ENCODE data around the gene TBXAS1.

TBXAS1 gene

DNA sequence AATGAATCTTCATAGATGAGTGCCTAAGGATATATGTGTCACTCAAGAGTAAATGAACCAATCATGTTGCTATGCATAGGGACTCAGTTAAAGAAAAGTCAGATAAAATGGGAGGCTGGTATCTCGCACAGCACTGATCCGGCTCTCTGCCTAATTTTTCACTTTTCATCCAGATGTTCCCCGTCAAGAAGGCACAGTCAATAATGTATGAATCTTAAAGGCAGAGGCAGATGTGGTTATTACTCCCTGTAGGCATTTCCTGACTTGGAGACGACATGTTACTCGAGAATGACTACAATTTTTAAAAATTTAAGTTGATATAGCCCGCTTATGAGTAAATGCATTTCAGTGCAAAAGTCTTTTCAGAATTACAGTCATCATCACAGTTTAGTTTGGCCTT lies 113.6 kb downstream of the TBXAS1 start:
- no peak for DNase-seq (ENCODE audit: low read depth in 4 of 4, low spot score in 1 of 4)

DNA sequence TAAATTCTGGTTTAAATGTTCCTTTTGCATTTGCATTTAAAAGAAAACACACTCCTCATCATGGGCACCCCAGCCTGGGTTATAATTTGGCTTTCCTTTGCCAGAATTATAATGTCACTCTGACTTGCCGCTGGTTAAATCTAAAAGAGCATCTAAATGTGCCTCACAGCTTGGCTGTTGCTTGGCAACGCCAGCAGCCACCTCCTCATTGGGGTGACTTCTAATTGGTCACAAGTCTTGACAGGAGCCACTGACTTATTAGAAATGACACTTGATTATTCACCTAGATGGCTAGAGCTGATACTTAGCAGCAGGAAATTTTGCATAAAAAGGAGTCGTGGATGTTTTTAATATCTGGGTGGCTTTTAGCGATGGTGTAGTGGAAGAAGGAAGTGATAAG lies 114.3 kb downstream of the TBXAS1 start:
- no peak for DNase-seq (ENCODE audit: low read depth in 4 of 4, low spot score in 1 of 4)

DNA sequence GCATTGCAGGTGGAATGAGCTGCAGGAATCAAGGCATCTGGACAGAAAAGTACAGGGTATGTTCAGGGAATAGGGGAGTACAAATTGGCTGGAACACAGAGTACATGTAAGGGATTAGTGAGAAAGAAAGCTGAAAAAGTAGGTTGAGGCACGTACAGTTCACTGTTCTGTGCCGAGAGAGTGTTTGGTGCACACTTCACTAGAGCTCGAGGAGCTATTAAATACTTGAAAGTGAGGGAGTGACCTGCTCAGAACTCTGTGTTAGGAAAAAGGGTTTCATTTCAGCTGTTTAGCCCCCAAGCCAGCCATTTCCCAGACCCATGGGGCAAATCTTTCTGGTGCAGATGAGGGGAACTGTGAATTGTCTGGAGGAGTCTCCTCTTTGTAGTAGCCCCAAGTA lies 115.2 kb downstream of the TBXAS1 start:
- DNase-seq (ENCODE audit: low read depth in 4 of 4, low spot score in 1 of 4): no peak

DNA sequence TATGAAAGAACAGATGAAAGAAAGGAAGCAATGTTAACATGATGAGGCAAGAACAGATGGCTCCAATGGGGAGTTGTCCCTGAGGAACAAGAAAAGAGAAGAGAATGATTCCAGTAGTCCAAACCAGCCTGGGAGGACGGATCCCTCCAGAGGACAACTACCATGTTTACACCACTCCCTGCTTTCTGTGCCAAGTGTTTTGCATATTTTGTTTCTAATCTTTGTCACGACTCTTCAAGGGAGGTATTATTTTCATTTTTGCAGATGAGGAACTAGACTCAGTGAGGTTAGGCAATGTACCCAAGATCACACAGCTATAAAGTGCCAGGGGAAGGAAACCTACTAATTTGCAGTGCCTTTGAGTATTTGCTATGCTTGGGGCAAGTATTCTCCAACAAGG lies 117.5 kb downstream of the TBXAS1 start:
- no peak for DNase-seq (ENCODE audit: low read depth in 4 of 4, low spot score in 1 of 4)

DNA sequence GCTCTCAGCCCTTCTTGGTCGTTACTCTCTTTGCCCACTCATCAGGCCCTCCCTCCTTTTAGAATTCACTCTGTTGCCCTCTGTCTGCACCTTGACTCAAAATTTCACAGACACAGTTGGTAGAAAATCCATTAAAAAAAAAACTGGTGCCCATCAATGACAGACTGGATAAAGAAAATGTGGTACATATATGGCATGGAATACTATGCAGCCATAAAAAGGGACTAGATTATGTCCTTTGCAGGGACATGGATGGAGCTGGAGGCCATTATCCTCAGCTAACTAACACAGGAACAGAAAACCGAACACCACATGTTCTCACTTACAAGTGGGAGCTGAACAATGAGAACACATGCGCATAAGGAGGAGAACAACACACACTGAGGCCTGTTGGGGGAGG lies 118.0 kb downstream of the TBXAS1 start:
- DNase-seq (ENCODE audit: low read depth in 4 of 4, low spot score in 1 of 4): no peak

DNA sequence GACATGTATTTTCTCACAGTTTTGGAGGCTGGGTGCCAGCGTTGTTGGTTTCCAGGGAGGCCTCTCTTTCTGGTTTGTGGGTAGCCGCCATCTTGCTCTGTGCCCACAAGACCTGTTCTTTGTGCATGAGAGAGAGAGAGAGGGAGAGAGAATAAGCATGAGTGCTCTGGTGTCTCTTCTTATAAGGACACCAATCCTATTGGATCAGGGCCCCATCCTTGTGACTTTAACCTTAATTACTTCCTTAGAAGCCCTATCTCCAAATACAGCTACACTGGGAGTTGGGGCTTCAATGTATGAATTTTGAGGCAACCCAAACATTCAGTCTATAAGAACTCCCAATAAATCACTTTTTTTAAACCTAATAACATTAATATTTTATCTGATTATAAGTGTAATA lies 119.1 kb downstream of the TBXAS1 start:
- no peak for DNase-seq (ENCODE audit: low read depth in 4 of 4, low spot score in 1 of 4)

DNA sequence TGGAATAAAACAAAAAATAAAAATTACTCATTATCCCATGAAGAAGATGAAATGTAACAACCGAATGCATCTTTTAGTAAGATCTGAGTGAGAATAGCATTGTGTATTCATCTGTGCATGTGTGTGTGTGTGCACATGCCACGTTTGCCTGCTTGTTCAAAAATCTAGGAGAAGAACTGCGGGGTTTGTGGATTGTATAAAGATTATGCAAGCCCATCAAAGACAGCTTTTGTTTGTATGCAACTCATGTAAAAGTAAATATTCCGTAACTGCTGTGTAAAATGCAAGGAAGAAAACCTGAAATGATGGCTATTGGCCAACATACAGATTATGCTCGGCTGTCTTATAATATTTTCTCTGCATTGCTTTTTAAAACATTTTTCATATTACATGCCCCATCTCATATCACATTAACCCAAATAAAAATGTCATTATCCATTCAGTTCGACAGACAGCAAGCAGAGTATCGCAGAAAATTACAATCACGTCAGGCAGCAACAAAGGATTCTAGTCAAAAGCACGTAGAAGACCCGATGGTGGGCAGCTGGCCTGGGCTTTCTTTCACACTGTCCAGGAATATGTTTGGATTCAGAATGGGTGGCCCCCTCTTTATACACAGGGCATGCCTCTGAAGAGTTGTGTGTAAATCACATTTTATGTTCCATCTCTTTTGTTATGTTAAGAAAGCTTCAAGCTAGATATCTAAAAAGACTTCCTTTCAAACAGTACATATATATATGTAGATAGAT lies 119.7 kb downstream of the TBXAS1 start:
- no peak for DNase-seq (ENCODE audit: low read depth in 4 of 4, low spot score in 1 of 4)

DNA sequence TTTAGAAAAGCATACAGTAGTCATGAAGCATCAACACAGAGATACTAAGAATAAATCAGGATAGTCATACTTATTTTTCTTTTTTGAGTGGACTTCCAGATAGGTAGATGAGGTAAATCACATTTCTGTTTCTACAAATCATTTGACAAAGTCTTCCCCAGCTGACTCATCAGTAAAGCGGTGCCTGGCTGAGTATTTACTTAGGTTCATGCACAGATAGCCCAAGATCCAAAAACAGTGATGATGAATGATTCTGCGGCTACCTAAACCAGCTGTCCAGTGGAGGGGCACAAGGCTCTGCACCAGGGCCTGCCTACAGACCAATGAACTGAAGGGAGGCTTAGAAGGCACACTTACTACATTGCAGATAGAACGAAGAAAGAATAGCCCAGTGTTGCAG lies 120.6 kb downstream of the TBXAS1 start:
- no peak for DNase-seq (ENCODE audit: low read depth in 4 of 4, low spot score in 1 of 4)

DNA sequence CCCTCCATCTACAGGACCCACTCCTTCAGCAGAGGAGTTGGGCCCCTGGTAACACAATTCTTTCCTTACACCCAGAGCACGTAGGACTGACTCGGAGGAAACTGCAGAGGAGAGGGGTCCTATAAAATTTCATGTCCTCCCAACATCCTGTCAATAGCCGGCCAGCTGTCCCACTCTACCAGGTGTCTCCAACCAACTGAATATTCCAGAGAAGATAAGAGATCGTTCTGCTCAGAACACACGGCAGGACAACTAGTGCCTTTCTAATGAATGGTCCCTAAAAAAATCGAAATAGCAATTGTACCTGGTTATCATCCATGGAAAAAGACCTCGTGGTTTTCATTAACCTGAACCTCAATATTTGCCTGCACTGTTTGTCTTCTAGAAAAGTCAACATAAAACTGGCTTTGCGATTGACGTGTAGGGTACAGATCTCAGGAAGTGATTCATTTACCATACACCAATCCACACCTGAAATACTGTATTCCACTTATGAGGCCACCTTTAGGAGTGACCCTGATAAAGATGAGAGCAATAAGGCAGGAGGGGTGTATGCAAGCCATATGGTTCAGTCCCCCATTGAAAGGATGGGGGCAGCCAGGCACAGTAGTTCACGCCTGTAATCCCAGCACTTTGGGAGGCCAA lies 121.9 kb downstream of the TBXAS1 start:
- DNase-seq (ENCODE audit: low read depth in 4 of 4, low spot score in 1 of 4): no peak

DNA sequence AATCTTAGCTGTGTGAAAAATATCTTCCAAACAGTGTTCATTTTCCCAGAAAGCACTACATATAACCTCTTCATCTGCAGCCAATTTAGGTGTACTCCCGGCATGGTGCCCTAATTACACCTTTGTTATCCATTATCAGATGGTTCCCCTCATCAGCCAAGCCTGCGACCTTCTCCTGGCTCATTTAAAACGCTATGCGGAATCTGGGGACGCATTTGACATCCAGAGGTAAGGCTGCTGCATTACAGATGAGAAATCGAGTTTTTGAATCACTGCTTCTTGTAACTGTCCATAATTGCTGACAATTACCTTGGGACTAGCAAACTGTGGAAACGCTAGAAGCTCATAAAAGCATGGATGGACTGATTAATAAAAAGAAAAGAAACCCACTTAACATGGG lies 124.2 kb downstream of the TBXAS1 start:
- no peak for DNase-seq (ENCODE audit: low read depth in 4 of 4, low spot score in 1 of 4)

DNA sequence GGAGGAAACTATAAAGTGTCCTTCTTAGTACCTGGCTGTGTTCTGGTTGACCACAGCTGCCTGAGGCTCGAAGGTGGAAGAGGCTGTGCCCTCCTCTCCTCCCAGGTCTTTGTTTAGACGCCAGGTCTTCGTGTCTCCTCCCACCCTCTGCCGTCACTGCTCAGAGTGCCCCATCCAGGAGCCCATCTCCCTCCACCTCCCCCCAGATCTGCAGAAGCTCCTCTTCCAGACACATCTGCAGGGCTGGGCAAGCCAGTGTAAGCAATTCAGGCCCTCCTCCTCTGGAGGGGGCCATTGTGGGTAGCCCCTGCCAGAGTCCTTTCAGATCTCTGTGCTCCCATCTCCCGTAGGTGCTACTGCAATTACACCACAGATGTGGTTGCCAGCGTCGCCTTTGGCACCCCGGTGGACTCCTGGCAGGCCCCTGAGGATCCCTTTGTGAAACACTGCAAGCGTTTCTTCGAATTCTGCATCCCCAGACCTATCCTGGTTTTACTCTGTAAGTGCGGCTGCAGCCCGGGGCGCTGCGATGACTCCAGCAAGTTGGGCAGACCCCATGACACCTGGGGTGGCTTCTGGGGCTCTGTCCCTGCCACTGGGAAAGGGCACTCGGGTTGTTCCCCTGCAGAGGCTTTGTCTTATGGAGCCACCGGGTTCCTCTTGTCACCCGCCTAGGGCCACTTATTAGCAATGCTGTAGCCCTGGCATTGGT lies 126.2 kb downstream of the TBXAS1 start:
- DNase-seq (ENCODE audit: low read depth in 4 of 4, low spot score in 1 of 4): no peak

DNA sequence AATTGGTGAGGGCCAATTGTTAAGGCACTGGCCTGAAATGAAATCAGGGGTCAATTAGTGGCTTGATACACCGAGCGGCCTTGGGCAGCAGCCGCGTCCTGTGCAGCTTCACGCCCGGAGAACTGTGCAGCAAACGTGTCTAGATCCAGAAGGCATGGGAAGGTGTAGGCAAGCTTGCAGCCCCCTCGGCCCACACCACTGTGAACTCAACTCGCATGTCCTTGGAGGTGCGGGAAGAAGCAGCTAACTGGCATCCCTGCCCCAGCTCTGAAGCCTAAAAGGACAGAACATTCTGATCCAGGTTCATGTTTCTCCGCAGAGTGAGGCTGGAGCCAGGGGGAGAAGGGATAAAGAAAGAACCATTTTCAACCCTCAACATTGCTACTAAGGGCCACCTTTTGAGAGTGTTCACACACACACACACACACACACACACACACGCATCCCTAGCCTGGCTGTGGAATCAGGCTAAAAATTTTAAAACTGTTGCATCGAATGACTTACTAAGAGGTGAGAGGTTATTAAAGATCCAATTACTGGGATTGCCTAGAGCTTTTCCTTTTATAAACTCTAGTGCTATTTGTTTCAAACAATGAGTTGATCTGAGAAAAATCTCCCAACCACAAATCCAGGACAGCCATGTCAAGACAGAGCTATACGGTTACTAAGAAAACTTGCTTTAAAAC lies 129.7 kb downstream of the TBXAS1 start:
- DNase-seq (ENCODE audit: low read depth in 4 of 4, low spot score in 1 of 4): no peak

DNA sequence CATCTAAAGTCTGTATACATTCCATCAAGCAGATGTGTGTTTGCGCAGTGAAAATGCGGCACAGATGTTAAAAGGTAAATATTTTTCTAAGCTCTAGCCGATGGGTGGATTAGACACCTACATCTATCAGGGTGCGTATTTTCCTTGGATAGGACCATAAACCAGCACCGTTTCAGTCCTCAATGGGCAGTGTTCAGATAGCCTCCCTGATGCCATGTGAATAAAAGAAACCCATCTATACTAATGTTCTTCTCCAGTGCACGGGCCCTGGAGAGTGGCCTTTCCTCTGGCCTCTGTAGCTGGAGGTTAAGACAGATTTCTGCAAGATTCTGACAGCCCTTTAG lies 130.2 kb downstream of the TBXAS1 start:
- DNase-seq (ENCODE audit: low read depth in 4 of 4, low spot score in 1 of 4): no peak

DNA sequence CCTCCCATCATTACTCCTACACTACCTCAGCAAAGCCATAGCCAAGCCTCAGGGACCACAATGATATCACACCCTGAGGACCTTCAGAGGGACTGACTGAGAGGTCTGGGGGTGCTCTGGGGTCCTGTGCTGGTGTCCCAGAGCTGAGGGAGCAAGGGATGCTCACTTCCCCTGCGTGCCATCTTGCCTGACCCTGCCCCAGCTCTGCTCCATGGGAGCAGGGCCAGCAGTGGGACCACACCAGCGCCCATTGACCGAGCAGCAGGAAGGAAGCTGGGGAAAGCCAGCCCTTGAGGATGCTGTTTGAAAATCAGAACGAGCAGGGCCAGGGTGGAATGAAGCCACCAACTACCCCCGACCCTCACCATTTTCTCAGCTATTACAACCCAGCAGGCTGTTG lies 130.7 kb downstream of the TBXAS1 start:
- no peak for DNase-seq (ENCODE audit: low read depth in 4 of 4, low spot score in 1 of 4)

DNA sequence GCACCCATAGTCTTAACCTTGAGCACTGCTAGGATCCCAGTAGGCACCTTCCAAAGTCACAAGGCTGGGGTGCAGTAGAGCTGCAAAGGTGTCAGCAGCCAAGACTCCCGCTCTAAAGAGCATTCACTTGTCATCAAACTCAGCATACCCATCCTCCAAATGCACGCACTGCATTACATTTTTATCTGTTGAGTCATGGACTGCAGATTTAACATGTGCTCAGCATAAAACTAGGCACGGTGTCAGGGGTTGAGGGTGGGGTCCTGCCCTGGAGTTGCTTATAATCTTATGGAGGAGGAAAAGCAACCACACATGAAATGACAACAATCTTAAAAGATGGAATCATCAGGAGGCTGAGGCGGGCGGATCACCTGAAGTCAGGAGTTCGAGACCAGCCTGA lies 131.1 kb downstream of the TBXAS1 start:
- no peak for DNase-seq (ENCODE audit: low read depth in 4 of 4, low spot score in 1 of 4)

DNA sequence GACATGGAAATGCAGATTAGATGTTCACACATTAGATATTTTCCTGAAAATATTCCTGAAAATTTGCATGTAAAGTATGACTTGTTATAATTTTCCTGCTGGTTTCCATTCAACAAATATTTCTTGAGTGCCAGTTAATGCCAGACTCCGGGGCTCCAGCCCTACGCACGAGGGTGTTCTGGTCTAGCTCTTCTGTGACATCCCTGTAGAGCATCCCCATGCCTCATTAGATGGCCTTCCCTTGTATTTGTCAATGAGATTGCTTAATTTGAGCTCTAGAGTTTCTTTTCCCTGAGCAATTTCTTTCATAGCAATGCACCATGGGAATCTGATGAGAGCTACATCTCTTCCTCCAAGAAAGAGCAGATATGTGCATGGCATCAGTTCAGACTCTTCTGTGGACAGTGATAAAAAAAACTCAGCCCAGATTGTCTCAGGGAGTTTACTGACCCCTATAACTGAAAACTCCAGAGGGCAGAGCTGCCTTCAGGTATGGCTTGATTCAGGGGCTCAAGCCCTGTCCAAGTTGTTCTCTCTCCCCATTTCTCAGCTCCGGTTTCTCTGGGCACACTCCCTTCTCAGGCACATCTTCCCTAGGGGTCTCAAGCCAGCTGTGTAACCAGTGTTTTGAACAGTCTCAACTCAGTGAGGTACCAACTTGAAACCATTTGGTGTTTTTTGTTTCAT lies 137.0 kb downstream of the TBXAS1 start:
- DNase-seq (ENCODE audit: low read depth in 4 of 4, low spot score in 1 of 4): no peak

DNA sequence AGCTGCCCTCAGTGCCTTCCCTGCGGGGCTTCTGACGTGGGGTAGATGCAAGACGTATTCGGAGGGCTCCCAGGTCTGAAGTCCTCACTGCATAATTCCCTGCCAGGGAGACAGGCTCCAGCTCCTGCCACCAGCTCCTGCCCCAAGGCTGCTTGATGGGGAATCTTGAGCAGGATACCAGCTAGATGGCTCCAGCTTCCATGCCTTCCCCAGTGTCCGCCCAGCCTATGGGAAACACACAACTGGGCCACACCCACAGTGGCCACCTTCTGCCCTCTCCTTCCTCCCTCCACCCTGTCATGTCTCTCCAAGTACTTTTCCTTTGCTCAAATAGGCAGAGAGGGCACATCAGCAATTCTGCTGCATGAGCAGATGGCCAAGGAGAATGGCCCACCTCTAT lies 137.9 kb downstream of the TBXAS1 start:
- DNase-seq (ENCODE audit: low read depth in 4 of 4, low spot score in 1 of 4): no peak

DNA sequence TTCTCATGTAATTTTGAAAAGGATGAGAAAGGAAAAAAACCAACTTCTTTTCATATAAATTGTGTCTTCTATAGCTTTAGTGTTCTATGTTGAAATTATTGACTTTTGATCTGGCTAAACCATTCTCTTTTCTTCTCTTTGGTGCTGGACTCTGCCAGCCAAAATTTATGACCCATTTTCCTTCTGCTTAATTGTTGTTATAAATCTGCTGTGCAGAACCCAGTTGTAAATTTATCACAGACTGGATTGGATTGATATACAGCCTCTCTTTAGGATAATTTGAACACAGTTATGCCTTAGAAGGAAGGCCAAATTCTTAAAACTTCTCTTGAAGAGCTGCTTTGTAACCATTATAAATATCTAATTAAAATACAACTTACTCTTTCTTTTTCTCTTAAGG lies 139.9 kb downstream of the TBXAS1 start:
- DNase-seq (ENCODE audit: low read depth in 4 of 4, low spot score in 1 of 4): no peak

DNA sequence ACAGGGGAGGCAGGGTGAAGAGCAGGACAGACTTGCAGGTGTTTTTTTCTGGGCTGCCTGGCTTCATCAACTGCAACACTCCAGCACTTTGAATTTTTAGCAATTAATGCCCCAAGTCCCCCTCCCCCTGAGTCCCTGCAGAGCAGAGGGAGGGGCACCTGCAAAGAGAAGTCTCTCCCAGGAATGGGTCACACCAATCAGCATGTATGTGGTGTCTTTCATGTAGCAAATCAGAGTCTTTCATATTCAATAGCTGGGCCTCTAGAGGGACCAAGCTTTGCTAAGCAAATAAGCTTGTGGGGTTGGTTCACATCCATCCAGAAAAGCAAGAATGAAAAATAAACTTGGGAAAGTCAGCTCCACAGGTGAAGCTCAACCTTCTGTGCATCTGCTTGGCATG lies 143.0 kb downstream of the TBXAS1 start:
- no peak for DNase-seq (ENCODE audit: low read depth in 4 of 4, low spot score in 1 of 4)

DNA sequence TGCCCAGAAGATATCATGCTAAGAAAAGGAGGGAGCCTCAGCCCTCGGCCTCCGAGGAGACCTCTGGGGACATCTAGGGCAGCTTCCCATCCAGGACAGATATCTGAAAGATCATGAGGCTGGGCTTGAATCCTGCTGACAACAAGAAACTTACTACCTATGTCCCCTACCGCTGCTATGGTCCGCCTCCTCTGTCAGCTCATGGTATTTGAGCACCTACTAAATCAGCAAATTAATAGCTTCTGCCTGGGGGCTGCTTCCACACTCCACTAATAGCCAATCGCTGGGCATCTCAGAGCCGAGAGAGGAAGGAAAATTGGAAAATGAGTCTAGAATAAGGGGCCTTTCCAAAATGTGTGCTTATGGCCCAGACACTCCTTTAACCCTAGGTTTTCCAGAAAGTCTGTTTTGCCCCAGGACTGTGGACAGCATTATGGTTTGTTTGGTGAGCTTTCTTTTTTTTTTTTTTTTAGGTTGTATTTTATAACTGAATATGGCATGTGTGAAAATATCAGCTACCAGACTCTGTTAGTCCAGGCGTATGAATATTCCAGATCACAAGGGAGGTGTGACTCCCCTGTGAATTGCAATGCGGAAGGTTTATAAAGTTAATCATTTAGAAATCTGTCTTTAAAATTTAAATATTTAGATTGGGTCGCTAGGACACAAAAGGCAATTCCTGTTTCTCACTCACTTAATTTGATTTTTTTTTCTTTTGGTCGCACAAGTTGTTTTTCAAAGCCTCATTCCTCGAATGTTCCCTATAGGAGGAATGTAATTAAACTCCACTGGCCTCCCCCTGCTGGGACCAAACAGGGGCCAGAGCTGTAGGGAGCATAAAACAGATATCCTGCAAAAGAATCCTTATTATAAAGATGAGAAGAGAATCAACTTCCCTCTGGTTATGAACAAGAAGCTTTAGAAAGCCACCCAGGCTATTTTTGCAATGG lies 144.3 kb downstream of the TBXAS1 start:
- DNase-seq (ENCODE audit: low read depth in 4 of 4, low spot score in 1 of 4): no peak
